ENCODE measurements around the gene CDK14. TPM values are rescaled to one million over a fixed set of nuclear protein-coding genes. Genes with fewer than 3 reads are reported as not detected.

Gene CDK14
- total RNA-seq, 2 donors from 2014 or later: 8.7 to 13.4 TPM

GRCh38 chr7:90574146-90574819 is 21.8 kb upstream of the CDK14 start:
- peak overlapping the region; percentile 34 for H3K4me3 ChIP-seq (ENCODE audit: low read length)
- Mint-ChIP-seq H3K9me3 (no peaks in the 10 kb centered on the region), H3K27me3 (ENCODE audit: insufficient read depth) (no peaks in the 10 kb centered on the region), H3K4me1 (peaks cover 6% of the 10 kb centered on the region), H3K4me3 (no peak overlapping the region), H3K36me3 (ENCODE audit: low read depth) (no peaks in the 10 kb centered on the region), H3K27ac (no peak overlapping the region)
- H3K27ac ChIP-seq (ENCODE audit: low read depth, low read length): no peak overlapping the region
- peaks cover 3% of the 10 kb centered on the region for H3K4me1 ChIP-seq (ENCODE audit: control insufficient read depth, insufficient read depth, low read length)
- H3K9ac ChIP-seq (ENCODE audit: extremely low read depth, low read length, poor library complexity, severe bottlenecking): no peak overlapping the region
- H3K27me3 ChIP-seq (ENCODE audit: control insufficient read depth, insufficient read depth, low read length, poor library complexity, severe bottlenecking): no peaks in the 10 kb centered on the region
- no peaks in the 10 kb centered on the region for H3K9me3 ChIP-seq (ENCODE audit: control insufficient read depth, low read length)
- H3K36me3 ChIP-seq (ENCODE audit: control insufficient read depth, insufficient read depth, low read length): no peaks in the 10 kb centered on the region
- TF ChIP-seq CTCF (conservative IDR thresholded peaks at IDR 0.05): no peak
- 57 to 89% methylated on average over 2 to 3 of the region's 3 CpGs for WGBS, 2 experiments (ENCODE audit: insufficient coverage in 1 of 2, insufficient read length in 1 of 2)
- no peak for DNase-seq

DNA sequence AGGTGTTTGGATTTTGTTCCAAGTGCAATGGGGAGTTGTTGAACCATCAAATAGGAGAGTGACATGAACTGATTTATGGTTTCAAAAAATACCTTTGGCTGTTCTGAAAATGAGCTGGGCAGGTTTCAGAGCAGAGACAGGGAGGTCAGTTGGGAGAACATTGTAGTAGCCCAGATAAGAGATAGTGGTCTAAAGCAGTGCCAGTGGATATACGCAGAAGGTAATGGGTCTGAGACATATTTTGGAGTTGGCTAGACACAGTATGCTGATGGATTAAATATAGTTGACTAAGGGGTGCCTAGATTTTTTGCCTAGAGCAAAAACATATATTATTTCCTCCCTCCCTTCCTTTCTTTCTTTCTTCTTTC is 21.3 kb upstream of the CDK14 start:
- no peaks in the 10 kb centered on the region for H3K27me3 ChIP-seq (ENCODE audit: control insufficient read depth, insufficient read depth, low read length, poor library complexity, severe bottlenecking)
- H3K4me3 Mint-ChIP-seq: no peak overlapping the region
- WGBS, 2 experiments (ENCODE audit: insufficient coverage in 1 of 2, insufficient read length in 1 of 2): 100% methylated on average over 1 of the region's 1 CpG
- no peaks in the 10 kb centered on the region for H3K9me3 ChIP-seq (ENCODE audit: control insufficient read depth, low read length)
- no peak for TF ChIP-seq CTCF (conservative IDR thresholded peaks at IDR 0.05)
- peaks cover 6% of the 10 kb centered on the region for H3K4me1 Mint-ChIP-seq
- no peaks in the 10 kb centered on the region for H3K9me3 Mint-ChIP-seq
- H3K27ac Mint-ChIP-seq: no peak overlapping the region
- H3K36me3 Mint-ChIP-seq (ENCODE audit: low read depth): no peaks in the 10 kb centered on the region
- H3K27me3 Mint-ChIP-seq (ENCODE audit: insufficient read depth): no peaks in the 10 kb centered on the region
- DNase-seq: no peak
- H3K4me1 ChIP-seq (ENCODE audit: control insufficient read depth, insufficient read depth, low read length): peaks cover 3% of the 10 kb centered on the region
- peak overlapping the region; percentile 34 for H3K4me3 ChIP-seq (ENCODE audit: low read length)
- H3K36me3 ChIP-seq (ENCODE audit: control insufficient read depth, insufficient read depth, low read length): no peaks in the 10 kb centered on the region
- no peak overlapping the region for H3K9ac ChIP-seq (ENCODE audit: extremely low read depth, low read length, poor library complexity, severe bottlenecking)
- H3K27ac ChIP-seq (ENCODE audit: low read depth, low read length): no peak overlapping the region

DNA sequence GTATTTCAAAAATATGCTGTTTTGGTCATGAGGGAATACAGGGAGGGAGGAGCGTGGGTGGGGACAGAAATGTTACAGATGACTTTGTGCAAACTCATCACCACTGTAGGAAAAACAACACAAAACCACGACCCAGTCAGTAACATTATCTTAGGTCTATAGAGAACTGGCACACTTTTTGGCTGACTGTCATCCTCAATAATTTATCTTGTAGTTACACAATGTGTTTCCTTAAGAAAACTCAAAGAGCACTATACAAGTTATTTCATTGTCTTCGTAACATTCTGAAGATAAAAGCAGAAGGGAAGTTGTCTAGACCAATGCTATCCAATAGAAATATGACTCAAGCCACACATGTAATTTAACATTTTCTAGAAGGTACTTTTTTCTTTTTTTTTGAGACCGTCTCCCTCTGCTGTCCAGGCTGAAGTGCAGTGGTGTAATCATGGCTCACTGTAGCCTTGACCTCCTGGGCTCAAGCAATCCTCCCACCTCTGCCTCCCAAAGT is 16.9 kb upstream of the CDK14 start:
- TF ChIP-seq CTCF (conservative IDR thresholded peaks at IDR 0.05): no peak
- Mint-ChIP-seq H3K27me3 (ENCODE audit: insufficient read depth) (no peaks in the 10 kb centered on the region), H3K4me3 (no peak overlapping the region), H3K4me1 (no peaks in the 10 kb centered on the region), H3K27ac (no peak overlapping the region), H3K9me3 (no peaks in the 10 kb centered on the region), H3K36me3 (ENCODE audit: low read depth) (no peaks in the 10 kb centered on the region)
- H3K27me3 ChIP-seq (ENCODE audit: control insufficient read depth, insufficient read depth, low read length, poor library complexity, severe bottlenecking): no peaks in the 10 kb centered on the region
- DNase-seq: no peak
- 81 to 90% methylated on average over 3 to 4 of the region's 4 CpGs for WGBS, 2 experiments (ENCODE audit: insufficient coverage in 1 of 2, insufficient read length in 1 of 2)
- no peaks in the 10 kb centered on the region for H3K9me3 ChIP-seq (ENCODE audit: control insufficient read depth, low read length)
- no peak overlapping the region for H3K27ac ChIP-seq (ENCODE audit: low read depth, low read length)
- H3K4me1 ChIP-seq (ENCODE audit: control insufficient read depth, insufficient read depth, low read length): no peaks in the 10 kb centered on the region
- no peaks in the 10 kb centered on the region for H3K36me3 ChIP-seq (ENCODE audit: control insufficient read depth, insufficient read depth, low read length)
- H3K4me3 ChIP-seq (ENCODE audit: low read length): no peak overlapping the region
- H3K9ac ChIP-seq (ENCODE audit: extremely low read depth, low read length, poor library complexity, severe bottlenecking): no peak overlapping the region
